GM10266 (cell line): ENCODE results near the gene METTL17.
"Not testable (repeated sequence)": the region's sequence is repeated elsewhere in the genome, so short reads cannot be mapped to it uniquely, and the experiment has no call there.

ENCODE experiments used
- DNase-seq: peaks from one replicate; pipeline ENCODE4 v3.0.0; 2012; ENCODE audit errors: extremely low spot score
- CTCF ChIP-seq: IDR thresholded peaks from 2 replicates; pipeline ENCODE4 v1.5.1; 2012; ENCODE audit warnings: mild to moderate bottlenecking, low read depth; ENCODE audit not compliant: control insufficient read depth, insufficient read depth; ENCODE audit errors: missing control alignments

The METTL17 gene, protein sequence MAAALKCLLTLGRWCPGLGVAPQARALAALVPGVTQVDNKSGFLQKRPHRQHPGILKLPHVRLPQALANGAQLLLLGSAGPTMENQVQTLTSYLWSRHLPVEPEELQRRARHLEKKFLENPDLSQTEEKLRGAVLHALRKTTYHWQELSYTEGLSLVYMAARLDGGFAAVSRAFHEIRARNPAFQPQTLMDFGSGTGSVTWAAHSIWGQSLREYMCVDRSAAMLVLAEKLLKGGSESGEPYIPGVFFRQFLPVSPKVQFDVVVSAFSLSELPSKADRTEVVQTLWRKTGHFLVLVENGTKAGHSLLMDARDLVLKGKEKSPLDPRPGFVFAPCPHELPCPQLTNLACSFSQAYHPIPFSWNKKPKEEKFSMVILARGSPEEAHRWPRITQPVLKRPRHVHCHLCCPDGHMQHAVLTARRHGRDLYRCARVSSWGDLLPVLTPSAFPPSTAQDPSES

GRCh38 chr14:20989787-20990600, at the start of gene METTL17:
Gene METTL17, plus strand, starts transcription at chr14:20989980. Its CDS starts 23 bp downstream, at chr14:20990003.
- DNase-seq = peak; percentile 85
- TF ChIP-seq CTCF = peak; percentile 38

DNA sequence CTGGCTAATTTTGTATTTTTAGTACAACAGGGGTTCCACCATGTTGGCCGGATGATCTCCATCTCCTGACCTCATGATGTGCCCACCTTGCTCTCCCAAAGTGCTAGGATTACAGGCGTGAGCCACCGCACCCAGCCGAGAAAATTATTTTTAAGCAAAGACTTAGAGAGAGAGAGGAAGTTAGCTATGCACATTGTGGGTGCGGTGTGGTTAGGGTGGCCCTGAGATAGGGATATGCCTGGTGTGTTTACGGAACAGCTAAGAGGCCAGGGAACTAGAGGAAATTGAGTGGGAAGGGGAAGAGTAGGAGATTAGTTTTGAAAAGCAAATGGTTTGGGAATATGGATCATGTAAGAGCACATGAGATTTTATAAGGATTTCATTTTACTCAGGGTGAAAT, 44.6 kb upstream of the METTL17 start:
- not testable (repeated sequence) for DNase-seq

GRCh38 chr14:20946707-20947106, 43.1 kb upstream of the METTL17 start:
- DNase-seq = not testable (repeated sequence)

DNA sequence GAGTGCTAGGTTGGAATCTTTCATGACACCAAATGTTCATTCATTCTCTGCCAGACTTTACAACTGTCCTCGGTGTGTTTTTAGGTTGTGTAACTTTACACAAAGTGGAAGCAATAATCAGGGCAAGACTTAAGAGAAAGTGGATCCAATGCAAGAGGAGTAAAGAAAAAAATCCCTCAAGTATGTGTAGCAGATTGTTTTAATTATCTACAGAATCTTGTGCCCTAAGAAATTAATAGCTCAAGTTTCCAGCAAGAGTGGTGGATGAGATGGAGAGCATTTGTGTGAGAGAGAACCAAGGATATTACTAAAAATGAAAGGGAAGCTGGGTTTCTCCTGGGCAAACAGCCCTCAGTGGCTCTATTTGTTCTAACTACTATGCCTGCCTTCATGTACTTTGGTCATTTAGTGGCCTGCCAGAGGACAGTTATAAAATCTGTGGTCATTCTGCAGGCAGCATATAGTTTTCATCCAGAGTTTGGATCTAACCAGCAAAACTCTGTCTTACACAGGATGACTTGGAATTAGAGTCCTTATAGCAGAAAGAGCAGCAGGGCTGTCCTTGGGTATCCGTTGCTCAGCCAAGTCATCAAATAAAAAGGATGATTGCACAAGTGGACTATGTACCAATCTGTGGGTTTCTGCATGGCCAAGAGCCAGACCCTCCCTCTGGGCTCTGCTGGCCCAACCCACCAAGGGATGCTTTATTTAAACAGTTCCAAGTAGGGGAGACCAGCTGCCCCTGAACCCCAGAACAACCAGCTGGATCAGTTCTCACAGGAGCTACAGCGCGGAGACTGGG, 34.8 kb upstream of the METTL17 start, which contains the start of gene RNASE2:
TSS of gene RNASE2 (plus strand) at position 752 of the 802 bp plus-strand sequence. CDS start 285 bp downstream, outside the sequence.
- DNase-seq = not testable (repeated sequence)

DNA sequence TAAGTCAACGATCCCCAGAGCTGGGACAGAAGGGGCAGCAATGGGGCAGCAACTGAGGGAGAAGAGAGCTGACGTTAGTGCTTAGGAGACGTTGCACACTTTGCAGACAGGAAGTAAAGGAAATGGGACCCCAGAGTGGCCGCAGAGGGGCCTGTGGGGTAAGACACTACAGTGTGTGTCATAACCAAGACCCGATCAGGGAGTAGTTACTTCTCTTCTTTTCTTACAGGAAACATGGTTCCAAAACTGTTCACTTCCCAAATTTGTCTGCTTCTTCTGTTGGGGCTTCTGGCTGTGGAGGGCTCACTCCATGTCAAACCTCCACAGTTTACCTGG, 34.3 kb upstream of the METTL17 start:
- DNase-seq = not testable (repeated sequence)

- DNase-seq = no peak
- no peak for TF ChIP-seq CTCF
Measured at GRCh38 chr14:20956376-20956976, 33.3 kb upstream of the METTL17 start.

GRCh38 chr14:20958946-20959345, 30.8 kb upstream of the METTL17 start:
- not testable (repeated sequence) for DNase-seq

DNA sequence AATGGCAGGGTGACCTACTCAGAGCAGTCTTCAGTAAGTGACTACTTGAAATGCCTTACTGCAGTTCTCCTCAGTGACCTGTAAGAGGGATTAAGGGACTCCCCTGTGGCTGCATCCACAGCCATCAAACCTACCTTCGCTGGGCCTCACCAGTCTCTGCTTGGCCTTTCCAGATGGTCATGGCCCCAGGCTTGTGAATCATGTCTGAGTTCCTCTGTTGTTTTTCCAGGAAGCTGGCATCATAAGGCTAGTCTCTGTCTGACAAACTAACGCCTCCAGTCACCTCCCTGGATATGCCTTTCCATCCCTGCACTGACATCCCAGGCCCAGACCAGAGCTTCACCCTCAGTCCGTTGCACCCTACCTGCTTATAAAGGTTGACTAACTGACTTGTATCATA, 20.4 kb upstream of the METTL17 start:
- no peak for TF ChIP-seq CTCF

GRCh38 chr14:20970647-20970982, 19.2 kb upstream of the METTL17 start:
- DNase-seq = no peak
- TF ChIP-seq CTCF = no peak

More for the DNA sequence above, 20.4 kb upstream of the METTL17 start:
- no peak for DNase-seq
